HepG2 (cell line): ENCODE measurements around the gene AKAP9. TPM values are rescaled to one million over a fixed set of nuclear protein-coding genes. Genes with fewer than 3 reads are reported as not detected.

Experiments used
- KLF15 ChIP-seq: sonication (generic); formaldehyde crosslinking; IDR thresholded peaks from 2 replicates; pipeline ENCODE4 v1.8.1; 2023; ENCODE audit warnings: borderline replicate concordance, mild to moderate bottlenecking, inconsistent platforms, missing genetic modification reagents, mixed read lengths
- MTERF4 ChIP-seq: sonication (generic); formaldehyde crosslinking; IDR thresholded peaks from 2 replicates; pipeline ENCODE4 v1.8.0; 2023; ENCODE audit warnings: mild to moderate bottlenecking, missing genetic modification reagents
- PATZ1 ChIP-seq: sonication (generic); formaldehyde crosslinking; IDR thresholded peaks from 2 replicates; pipeline ENCODE4 v1.4.0; 2020; ENCODE audit warnings: missing genetic modification reagents
- SRSF1 ChIP-seq: fragments of 200-400 bp; formaldehyde crosslinking; optimal IDR thresholded peaks from 2 replicates; pipeline ENCODE3; 2017; ENCODE audit warnings: mild to moderate bottlenecking, low read depth, low read length, moderate library complexity
- TOPORS ChIP-seq: sonication (generic); formaldehyde crosslinking; IDR thresholded peaks from 2 replicates; pipeline ENCODE4 v1.8.0; 2023; ENCODE audit warnings: mild to moderate bottlenecking, missing genetic modification reagents
- ZBTB26 ChIP-seq: IDR thresholded peaks from 2 replicates; pipeline ENCODE4 v1.6.1; 2016; ENCODE audit warnings: missing compliant biosample characterization, missing genetic modification reagents, borderline replicate concordance
- ZKSCAN8 ChIP-seq: IDR thresholded peaks from 2 replicates; pipeline ENCODE4 v1.6.1; 2016; ENCODE audit warnings: borderline replicate concordance, missing genetic modification reagents, missing compliant biosample characterization
- ZNF407 ChIP-seq: sonication (generic); formaldehyde crosslinking; IDR thresholded peaks from one replicate; pipeline ENCODE4 v1.5.1; 2020; ENCODE audit warnings: mild to moderate bottlenecking, missing genetic modification reagents; ENCODE audit errors: not compliant biosample characterization
- ZNF652 ChIP-seq: IDR thresholded peaks from 2 replicates; pipeline ENCODE4 v1.6.1; 2016; ENCODE audit warnings: low read depth, borderline replicate concordance
- polyA plus RNA-seq, 8 experiments: library from polyadenylated mRNA; depleted of rRNA in 3 of 8; stranded (reverse) in 7 of 8; unstranded in 1 of 8; fragments of >200 nt; fragmentation: Illumina TruSeq in 4 of 8; extraction: Trizol in 4 of 8; gene quantifications; 2 replicates each; pipeline versions ENCODE4 v1.2.1 to v1.2.3, GENCODE V29; 2011 to 2016; ENCODE audit warnings: low read depth in 4 of 8, missing spikeins in 1 of 8, mixed read lengths in 1 of 8; ENCODE audit not compliant: insufficient read depth in 1 of 8
- total RNA-seq, 5 experiments: library from RNA; depleted of rRNA; stranded (reverse); fragments of >200 nt; fragmentation: Illumina TruSeq; extraction: Trizol; gene quantifications; 2 replicates each; pipeline ENCODE4 v1.2.3, GENCODE V29; 2016; ENCODE audit warnings: low read depth in 1 of 5
- TF ChIP-seq, protein P1 (sequence below): sonication (generic); formaldehyde crosslinking; IDR thresholded peaks from 2 replicates; pipeline ENCODE4 v1.4.0; 2020; ENCODE audit warnings: mild to moderate bottlenecking, missing genetic modification reagents, borderline replicate concordance

Gene AKAP9
- total and polyA plus RNA-seq, 2 of the 13 experiments (the other 11 are each of a cell fraction or from before 2014, with no cell fraction given), result 27.6 to 33.1 TPM

GRCh38 chr7:91945476-91945875, 4.8 kb downstream of the AKAP9 start (continued):
- TF ChIP-seq ZNF407 (CRISPR knock-in tag) (no peak), KLF15 (CRISPR knock-in tag) (no peak), TOPORS (CRISPR knock-in tag) (no peak), ZNF652 (no peak), PATZ1 (CRISPR knock-in tag) (no peak), MTERF4 (CRISPR knock-in tag) (no peak), ZBTB26 (CRISPR knock-in tag) (no peak), ZKSCAN8 (CRISPR knock-in tag) (peak; percentile 64; the same call in 1 of the 2 replicates), SRSF1 (no peak)
- TF ChIP-seq, protein P1, sequence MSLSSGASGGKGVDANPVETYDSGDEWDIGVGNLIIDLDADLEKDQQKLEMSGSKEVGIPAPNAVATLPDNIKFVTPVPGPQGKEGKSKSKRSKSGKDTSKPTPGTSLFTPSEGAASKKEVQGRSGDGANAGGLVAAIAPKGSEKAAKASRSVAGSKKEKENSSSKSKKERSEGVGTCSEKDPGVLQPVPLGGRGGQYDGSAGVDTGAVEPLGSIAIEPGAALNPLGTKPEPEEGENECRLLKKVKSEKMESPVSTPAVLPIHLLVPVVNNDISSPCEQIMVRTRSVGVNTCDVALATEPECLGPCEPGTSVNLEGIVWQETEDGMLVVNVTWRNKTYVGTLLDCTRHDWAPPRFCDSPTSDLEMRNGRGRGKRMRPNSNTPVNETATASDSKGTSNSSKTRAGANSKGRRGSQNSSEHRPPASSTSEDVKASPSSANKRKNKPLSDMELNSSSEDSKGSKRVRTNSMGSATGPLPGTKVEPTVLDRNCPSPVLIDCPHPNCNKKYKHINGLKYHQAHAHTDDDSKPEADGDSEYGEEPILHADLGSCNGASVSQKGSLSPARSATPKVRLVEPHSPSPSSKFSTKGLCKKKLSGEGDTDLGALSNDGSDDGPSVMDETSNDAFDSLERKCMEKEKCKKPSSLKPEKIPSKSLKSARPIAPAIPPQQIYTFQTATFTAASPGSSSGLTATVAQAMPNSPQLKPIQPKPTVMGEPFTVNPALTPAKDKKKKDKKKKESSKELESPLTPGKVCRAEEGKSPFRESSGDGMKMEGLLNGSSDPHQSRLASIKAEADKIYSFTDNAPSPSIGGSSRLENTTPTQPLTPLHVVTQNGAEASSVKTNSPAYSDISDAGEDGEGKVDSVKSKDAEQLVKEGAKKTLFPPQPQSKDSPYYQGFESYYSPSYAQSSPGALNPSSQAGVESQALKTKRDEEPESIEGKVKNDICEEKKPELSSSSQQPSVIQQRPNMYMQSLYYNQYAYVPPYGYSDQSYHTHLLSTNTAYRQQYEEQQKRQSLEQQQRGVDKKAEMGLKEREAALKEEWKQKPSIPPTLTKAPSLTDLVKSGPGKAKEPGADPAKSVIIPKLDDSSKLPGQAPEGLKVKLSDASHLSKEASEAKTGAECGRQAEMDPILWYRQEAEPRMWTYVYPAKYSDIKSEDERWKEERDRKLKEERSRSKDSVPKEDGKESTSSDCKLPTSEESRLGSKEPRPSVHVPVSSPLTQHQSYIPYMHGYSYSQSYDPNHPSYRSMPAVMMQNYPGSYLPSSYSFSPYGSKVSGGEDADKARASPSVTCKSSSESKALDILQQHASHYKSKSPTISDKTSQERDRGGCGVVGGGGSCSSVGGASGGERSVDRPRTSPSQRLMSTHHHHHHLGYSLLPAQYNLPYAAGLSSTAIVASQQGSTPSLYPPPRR (CRISPR knock-in tag), result no peak
